ENCODE measurements around the gene SLC5A7.

Gene SLC5A7

DNA sequence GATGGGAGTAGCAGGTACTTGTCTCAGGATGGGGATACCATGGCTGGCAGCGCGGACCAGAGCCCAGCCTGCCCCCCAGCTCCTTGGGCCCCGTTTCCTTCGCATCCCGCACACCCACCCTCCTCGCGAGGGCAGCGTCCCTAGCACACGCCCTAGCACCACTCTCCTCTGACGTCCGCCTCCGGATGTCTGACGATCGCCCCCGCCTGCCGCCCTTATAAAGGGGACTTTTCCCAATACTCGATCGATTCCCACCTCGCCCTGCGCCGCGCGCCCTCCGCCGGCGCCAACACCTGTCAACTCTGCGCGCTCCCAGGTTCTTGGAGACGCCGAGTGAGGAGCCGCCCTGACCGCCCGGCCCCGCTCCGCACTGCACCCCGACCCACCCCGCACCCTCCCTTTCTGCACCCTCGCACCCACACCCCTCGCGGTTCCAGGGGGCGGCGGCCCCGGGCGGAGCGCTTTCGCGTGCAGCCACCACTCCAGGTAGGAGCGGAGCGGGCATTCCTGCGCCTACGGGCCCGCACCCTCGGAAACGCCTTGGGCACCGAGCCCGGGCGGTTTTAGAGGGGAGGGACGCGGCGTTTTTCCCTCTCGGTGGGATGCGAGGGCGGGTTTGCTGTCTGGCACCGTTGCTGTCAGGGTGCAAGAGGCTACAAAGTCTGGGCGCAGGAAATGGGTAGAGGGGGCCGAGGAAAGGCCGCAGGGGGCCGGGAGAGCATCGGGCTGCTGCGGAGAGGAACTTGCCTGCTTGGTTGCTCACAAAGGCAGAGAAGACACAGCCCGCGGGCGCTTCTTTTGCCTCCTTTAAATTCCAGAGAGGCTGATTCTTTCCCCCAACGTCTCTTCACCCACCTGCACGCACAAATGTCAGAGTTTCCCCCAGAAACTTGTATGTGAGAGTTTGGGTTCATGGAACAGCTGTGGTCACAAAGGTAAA, at the start of gene SLC5A7:
Gene SLC5A7 (plus strand): TSS at position 247 of the 940 bp plus-strand sequence. CDS start 1,632 bp downstream, outside the sequence.
- DNase-seq (ENCODE audit: low spot score): no peak

DNA sequence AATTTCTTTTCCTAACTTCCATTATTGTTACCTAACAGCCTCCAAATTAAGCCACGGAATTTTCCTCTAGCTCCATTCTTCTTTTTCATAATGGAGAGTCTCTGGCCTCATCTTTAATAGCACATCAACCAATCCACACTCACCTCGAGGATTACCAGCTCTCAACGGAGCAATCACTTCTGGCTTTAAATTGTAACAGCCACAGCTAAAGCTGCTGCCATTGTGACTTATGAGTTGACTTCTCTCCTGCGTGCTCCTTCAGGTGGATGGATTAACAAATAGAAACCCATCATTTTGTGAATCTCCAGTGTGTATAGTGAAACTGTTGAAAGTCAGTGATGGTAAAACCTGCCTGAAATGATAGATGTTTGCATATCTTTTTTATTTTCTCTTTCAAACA, 24.9 kb upstream of the SLC5A7 start:
- DNase-seq (ENCODE audit: low spot score): no peak

DNA sequence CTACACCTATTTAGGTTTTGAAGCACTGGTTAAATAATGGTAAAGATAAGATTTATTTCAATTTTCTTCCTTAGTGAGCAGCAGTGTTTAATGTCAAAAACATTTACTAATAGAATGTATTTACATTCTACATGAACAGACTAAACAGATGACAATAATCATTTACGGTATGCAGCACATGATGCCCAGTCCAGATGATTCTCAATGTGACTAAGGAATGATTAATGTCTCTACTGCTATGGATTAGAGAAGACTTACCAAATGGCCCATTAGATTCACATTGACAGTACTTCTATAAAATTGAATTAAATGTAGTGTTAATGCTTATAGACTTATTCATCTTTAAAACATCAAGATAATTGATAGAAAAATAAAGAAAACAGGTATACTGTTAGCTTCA, 22.1 kb upstream of the SLC5A7 start:
- DNase-seq (ENCODE audit: low spot score): no peak

DNA sequence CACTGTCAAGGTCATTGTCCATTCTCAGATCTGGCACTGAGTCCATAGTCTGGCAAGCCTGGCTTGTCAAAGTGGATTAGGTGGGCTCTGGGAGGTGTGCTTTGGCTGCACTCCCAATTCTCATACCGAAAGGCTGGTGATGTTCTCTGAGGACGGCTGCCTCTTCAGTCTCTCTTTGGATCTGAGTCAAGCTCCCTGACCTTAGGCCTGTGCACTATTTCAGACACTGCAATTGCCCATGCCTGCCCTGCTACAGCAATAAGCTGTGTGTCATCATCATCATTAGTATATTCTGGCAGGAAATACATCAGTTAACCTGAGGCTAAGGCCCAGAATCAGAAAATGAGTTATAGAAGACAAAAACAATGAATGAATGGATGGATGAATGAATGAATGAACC, 1.6 kb upstream of the SLC5A7 start:
- no peak for DNase-seq (ENCODE audit: low spot score)

DNA sequence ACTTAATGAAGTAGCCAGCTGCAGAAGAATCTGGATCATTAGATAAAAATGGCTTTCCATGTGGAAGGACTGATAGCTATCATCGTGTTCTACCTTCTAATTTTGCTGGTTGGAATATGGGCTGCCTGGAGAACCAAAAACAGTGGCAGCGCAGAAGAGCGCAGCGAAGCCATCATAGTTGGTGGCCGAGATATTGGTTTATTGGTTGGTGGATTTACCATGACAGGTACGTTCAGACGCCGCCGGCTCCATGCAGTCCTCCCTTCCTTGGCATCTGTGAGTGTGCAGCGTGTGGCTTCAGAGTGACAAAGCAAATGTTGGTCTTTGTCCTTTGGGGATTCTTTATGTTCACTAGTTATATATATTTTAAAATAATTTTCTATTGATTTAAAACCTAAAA, 1.8 kb downstream of the SLC5A7 start:
- DNase-seq (ENCODE audit: low spot score): no peak

DNA sequence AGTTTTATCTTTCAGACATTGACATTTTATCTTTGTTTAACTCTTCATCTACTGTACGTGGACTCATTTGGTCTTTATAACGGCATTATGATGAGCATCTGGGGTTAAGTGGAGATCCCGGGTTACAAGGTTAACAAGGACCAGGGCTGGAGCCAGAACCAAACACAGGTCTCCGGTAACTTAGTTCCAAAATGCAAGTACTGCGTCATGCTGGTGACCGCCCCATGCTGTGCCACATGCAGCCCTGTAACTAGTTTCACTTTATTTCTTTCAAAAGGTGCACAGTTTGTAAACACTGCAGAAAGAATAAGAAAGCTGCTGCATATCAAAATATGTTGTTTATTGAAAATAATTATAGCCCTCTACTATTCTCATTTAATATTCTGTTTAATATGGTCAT, 3.1 kb downstream of the SLC5A7 start:
- DNase-seq (ENCODE audit: low spot score): no peak

DNA sequence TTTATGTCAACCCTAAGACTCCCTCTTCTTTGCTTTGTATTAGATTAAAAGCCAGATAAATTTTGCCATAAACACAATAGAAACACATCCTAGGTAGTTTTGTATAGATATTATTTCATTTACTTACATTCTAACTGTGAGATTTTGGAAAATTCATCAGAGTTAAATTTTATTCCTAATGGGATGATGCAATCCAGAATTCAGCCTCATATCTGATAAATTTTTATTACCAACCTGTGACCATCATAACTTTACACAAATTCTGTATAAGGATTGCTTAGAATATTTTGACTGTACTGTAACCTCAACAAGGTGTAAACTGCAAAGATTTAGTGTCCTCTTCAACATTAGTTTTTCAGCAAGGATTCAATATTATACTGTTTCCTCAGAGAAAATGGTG, 4.4 kb downstream of the SLC5A7 start:
- no peak for DNase-seq (ENCODE audit: low spot score)

DNA sequence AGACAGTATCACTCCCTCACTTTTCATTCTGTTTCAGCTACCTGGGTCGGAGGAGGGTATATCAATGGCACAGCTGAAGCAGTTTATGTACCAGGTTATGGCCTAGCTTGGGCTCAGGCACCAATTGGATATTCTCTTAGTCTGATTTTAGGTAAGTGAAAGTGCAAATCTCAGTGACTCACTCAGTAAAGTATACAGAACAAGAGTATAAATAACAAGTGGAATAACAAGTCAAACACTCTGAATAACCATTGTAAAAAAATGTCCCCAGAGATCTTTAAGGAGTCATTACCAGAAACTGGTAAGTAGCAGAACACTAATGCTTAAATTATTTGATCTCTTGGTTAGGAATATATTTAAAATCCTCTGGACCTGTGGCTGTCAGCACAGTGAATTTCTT, 5.7 kb downstream of the SLC5A7 start:
- no peak for DNase-seq (ENCODE audit: low spot score)

DNA sequence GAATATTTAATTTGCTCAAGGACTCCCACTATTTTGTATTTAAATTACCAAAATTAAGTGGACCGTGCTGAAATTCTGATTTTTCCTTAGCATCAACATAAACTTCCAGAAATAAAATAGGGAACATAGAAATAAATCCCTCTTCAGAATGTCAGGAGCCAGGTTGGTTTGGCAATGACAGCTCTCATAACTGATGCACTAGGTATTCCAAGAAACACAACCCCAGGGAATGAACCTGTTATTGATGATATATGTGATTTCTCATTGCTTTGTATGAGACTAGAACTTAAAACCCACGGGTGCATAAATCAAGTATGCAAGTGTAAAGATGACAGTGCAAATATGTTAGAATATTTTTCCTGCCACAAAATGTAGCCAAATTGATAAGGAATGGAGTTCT, 12.8 kb downstream of the SLC5A7 start:
- DNase-seq (ENCODE audit: low spot score): no peak

DNA sequence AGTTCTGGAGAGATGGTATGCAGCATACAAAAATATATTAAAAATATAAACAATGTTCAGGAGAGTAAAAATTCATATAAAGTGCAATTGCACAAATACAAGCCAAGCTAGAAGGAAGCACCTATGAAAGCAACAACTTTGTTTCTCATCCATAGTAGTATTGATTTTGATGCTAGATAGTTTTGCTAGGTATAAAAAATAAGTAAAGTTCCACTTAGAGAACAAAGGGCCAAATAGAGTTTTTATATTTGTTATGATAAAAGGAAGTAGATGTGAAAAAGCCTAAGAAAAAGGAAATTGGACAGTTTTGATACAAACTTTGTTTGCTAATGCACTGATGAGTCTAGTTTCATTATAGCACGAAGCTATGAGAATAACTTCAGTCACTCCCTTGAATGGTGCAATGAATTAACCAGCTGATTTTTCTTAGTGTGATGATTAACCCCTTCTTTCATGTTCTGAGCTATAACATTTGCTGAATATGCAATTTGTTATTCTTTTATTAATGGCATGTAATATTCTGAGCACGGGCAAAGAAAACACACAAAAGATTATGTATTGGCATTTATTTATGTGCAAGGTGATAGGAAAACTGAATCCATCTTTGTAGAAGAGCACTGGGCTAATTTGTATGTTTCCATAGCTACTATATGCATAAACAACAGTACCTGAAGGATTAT, 24.7 kb downstream of the SLC5A7 start:
- DNase-seq (ENCODE audit: low spot score): no peak

DNA sequence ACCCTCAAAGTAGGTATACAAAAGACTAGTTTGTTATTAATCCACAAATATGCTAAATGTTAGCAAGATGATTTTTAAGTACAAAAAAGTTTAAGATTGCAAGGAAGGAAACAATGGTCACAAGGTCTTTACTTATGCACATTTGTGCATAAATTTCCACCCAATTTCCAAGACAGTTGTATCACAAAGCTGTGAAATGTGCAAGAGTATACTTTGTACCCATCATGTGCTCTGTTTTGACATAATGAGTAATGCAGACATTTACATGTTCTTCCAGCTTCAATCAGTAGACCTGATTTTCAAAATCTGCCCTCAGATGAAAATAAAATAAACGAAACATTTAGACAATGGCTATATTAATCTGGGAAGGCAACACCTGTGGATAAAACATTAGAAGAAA, 27.0 kb downstream of the SLC5A7 start:
- DNase-seq (ENCODE audit: low spot score): no peak

DNA sequence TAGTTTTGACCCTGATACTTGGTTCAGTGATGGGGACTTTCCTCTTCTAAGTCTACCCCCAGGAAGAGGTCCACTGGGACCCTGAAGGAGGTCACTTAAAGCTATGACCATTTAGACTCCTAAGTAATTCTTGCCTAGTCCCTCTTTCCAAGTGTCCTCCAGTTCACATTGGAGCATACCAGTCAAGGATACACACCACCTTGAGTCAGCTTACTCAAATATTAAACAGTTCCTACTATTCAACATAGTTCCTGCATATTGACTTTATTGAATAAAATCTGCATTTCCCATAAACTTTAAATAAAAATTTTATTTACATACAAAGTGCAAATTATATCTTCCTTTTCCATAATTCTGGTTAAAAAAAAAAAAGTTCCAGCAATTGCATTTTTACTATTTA, 36.3 kb downstream of the SLC5A7 start:
- DNase-seq (ENCODE audit: low spot score): no peak

DNA sequence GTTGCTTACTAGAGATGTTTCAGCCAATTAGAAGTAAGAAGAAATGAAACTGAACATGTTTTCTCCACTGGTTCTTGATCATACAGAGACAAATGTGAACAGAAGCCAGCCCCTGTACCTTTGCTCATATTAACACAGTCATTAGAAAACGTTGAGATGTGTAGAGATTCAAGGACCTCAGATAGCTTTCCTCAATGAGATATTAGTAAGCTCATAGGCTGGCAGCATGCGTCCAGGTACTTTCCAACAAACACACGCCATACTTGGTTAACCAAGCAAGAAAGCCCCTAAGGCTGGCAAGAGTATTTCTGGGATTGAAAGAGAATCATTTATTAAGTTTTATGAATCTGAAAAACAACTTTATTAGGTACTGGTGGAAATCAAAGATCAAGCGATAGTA, 37.5 kb downstream of the SLC5A7 start:
- no peak for DNase-seq (ENCODE audit: low spot score)

DNA sequence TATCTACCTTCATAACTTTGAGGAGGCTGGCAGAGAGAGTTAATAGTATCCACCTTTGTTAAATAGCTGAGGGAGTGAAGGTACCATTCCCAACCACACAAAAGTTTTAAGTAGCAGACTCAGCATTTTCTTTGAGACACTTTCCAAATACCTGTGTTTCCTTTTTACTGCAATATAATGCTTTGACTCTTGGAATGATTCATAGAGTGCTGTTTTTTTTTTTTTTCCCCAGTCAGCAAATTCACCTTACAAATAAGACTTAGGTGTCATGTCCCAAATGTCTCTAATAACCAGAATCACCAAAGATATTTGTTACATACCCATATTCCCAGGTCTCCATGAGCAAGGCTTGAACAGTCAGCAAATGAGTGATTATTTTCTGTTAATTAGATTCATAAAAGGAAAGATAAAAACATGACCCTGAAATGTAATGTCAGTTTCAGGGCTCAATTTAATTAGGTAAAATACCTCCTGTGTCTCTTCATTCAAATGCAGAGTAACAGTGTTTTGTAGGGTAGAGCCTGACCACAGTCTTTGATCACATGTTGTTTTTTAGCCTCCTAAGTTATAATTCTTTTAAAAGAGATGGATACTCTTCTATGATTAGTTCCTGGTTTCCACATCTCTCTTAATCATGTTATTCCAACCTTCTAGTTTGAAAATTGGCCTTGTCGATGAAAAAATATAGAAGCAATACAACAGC, 39.9 kb downstream of the SLC5A7 start:
- no peak for DNase-seq (ENCODE audit: low spot score)

DNA sequence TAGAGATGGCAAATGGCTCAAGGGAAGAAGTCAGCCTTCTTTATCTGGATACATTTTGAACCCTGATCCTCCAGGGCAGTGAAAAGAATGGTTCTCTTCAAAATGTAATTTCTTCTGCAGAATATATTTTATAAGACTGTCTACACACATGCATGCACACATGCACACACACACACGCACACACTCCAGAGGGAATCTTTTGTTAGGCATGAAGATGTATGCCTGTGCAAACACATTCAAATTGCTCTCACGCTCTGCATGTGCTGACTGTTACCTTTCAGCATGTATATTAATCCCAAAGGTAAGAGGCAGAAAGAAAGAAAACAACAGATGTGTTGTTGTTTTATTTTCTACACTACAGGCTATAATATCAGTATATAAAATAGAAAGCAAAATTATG, 43.2 kb downstream of the SLC5A7 start:
- no peak for DNase-seq (ENCODE audit: low spot score)

DNA sequence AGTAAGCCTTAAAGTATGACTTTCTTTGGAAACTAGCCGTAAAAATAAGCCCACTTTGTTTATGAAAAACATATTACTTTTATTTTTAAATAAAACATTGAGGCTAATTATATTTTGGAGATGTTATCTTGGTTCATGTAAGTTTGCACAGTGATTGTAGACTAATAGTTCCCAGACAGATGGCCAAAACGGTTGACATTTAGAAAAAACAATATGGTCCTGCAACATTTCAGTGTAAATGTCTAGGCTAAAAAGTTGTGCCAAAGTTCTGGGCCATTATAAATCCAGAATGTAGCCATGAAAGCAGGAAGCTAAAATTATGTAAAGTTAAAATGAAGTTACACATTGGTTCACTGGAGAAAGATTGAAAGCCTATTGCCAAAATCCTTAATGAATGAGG, 43.6 kb downstream of the SLC5A7 start:
- DNase-seq (ENCODE audit: low spot score): no peak

DNA sequence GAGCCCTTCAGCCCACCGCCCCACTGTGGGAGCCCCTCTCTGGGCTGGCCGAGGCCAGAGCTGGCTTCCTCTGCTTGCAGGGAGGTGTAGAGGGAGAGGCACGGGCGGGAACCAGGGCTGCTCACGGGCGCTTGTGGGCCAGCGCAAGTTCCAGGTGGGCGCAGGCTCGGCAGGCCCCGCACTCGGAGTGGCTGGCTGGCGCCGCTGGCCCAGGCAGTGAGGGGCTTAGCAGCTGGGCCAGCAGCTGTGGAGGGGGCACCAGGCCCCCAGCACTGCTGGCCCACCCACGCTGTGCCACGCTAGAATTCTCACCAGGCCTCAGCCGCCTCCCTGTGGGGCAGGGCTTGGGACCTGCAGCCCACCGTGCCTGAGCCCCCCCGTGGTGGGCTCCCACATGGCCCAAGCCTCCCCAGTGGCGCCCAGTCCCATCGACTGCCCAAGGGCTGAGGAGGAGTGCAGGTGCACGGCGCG, 45.2 kb downstream of the SLC5A7 start:
- no peak for DNase-seq (ENCODE audit: low spot score)

DNA sequence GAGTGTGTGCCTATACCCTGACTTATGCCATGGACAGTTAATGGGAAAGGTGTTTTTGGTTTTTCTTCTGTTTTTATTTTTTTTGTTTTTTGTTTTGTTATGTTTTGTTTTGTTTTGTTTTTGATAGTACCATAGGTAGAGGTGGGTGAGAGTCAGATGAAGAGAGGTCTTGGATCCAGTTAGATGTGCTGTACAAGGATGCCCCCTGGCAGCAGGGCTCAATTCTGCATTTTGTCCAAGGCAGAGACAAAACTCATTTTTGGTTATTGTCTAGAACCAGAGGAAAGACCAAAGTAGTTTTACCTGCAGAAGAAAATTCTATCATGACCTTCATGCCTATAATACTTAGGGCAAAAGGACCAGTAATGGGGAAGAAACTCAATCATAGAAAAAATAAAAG, 48.5 kb downstream of the SLC5A7 start:
- no peak for DNase-seq (ENCODE audit: low spot score)

DNA sequence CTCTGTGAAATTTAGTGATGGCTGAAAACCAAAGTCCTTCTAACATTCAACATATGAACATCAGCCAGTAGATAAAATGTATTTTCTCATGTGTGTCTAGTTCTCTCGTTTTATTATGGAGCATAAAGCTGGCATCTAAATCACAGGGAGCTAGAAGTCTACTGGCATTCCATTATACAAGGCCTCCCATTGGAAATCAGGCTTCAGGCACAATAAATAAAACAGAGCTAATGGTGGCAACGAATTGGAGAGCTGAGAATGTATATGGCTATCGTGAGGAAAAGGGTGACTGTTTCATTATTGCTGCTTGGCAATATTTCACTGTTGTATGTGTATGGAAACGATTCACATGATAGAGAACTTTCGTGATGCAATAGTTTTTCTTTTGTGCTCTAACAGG, 62.4 kb downstream of the SLC5A7 start:
- DNase-seq (ENCODE audit: low spot score): no peak

DNA sequence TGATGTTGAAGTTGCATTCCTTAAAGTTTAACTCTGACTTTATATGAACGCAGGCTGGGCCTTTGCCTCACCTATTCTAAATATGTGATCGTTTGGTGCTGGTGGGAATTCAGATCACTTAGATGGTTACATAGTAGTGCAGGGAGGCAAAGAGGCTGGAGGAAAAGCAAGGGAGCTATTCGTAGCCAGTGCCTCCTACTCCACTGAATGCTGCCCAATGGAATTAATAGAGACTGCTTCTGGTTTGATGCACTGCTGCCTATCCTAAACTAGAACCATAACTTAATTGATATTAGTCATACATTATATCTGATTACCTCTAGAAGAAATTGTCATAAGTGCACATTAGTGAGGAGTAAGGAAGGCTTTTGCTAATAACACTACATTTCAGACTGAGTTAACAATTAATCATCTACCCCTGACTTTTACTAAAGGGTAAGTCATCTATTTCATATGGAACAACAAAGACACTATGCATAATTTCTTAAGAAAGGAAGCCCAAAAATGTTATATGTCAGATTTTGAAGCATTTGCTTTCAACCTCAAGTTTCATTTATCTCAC, 72.3 kb downstream of the SLC5A7 start:
- no peak for DNase-seq (ENCODE audit: low spot score)

DNA sequence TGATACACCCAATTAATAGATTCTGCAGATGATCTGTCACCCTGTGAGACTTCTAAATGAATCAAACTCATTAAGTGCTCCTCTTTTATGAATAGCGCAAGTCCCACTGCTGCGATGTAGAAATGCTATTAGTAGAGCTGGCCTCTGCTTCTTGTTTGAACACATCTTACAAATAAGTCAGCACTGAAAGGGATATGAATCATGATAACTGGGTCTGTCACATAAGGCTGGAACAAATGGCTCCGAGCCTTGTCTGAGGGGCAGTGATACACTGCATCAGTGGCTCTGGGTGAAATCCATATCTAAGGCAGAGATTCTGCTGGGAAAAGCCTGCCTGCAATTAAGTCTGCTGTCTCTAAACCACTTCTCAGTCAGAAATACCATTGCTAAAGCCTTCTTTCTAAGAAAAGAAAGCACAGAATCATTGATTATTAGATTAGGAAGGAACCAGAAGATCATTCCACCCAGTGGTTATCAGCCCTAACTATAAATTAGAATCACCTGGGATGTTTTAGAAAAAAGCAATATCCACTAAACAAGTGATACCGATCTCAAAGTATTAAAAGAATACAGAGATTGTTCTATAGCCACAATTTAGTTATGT, 75.2 kb downstream of the SLC5A7 start:
- no peak for DNase-seq (ENCODE audit: low spot score)
